Cardiac atrium fibroblast (primary cell): Measurements from ENCODE around the gene PNMA3. TPM values are rescaled to one million over a fixed set of nuclear protein-coding genes. Genes with fewer than 3 reads are reported as not detected.

Experiments used
- total RNA-seq: library from RNA; depleted of rRNA; stranded (reverse); fragments of >200 nt; gene quantifications from 2 replicates; pipeline ENCODE4 v1.2.3, GENCODE V29; 2015

PNMA3 gene
- 0.32 TPM in 1 of 2 replicates, not detected in the other for total RNA-seq

GRCh38 chrX:153055871-153056749 is at the start of gene PNMA3:
Gene PNMA3 (plus strand): TSS chrX:153056470. CDS start chrX:153057056, 586 bp downstream.

GRCh38 chrX:153071909-153072583 is 15.8 kb downstream of the PNMA3 start, which contains the start of gene PNMA6A:
Gene PNMA6A (plus strand): TSS chrX:153072454. CDS start chrX:153073063, 609 bp downstream.

Other genes starting within 250 kb of the PNMA3 start
- gene CETN2, start 225.7 kb upstream of the PNMA3 start, total RNA-seq, result 31.8 and 38.8 TPM in 2 replicates
- 19.7 and 25.8 TPM in 2 replicates for gene NSDHL, start 225.4 kb upstream of the PNMA3 start, total RNA-seq
- gene ZNF185, start 158.4 kb upstream of the PNMA3 start, total RNA-seq, result 1.6 and 2.9 TPM in 2 replicates
- gene PNMA5, start 62.4 kb upstream of the PNMA3 start, total RNA-seq, result not detected in 2 replicates
- gene PNMA6A, start 16.0 kb downstream of the PNMA3 start, total RNA-seq, result 0.16 and 0.54 TPM in 2 replicates
- not detected in 2 replicates for gene MAGEA1, start 122.8 kb downstream of the PNMA3 start, total RNA-seq